ENCODE results near the gene PRDM1.

GRCh38 chr6:106084989-106085691 lies 996 bp upstream of the PRDM1 start:
- no peak for TF ChIP-seq CTCF (IDR thresholded peaks at IDR 0.05)
- TF ChIP-seq POLR2AphosphoS5 (IDR thresholded peaks at IDR 0.05): no peak
- TF ChIP-seq POLR2A (IDR thresholded peaks at IDR 0.05): no peak
- TF ChIP-seq EP300 (IDR thresholded peaks at IDR 0.05): no peak

Data from stomach (tissue), 4 donors.